GM18907 (cell line): Measurements from ENCODE around the gene ID3.

Experiments used
- ATAC-seq: cut with Tn5 transposase; IDR thresholded peaks from one replicate; pipeline ENCODE4 v1.9.1; 2021; ENCODE audit warnings: mild to moderate bottlenecking, moderate library complexity; ENCODE audit not compliant: unreplicated experiment

The ID3 gene

DNA sequence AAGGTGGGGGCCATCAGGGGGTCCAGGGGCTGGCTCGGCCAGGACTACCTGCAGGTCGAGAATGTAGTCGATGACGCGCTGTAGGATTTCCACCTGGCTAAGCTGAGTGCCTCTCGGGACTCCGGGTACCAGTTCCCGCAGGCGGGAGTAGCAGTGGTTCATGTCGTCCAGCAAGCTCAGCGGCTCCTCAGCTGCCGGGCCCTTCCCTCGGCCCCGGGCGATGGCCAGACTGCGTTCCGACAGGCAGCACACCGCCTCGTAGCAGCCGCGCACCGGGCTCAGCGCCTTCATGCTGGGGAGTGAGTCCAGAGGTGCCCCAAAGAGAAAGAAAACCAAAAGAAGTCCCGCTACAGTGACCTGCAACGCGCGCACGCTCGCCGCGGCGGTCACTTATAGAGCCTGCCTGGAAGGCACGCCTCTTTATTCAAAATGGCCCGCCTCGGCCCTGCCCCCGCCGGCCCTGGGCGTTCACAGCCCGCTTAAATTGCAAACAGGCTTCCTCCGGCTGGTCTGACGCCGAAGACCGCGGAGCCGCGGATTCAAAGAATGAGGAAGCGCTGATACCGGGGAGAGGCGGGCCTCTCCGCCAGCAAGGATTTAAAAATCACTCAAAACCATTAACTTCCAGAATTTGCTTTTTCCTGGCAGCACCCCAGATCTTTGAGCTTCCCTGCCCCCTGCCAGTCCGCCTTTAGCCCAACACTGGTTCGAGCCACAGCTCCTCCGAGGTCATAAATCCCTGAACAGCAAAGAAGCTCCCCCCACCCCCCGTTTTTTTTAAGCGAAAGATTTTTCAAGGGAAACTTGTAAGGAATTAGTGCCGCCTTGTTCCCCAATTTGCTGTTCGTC is at the start of gene ID3:
Gene ID3, minus strand, starts transcription at position 366 of the 849 bp plus-strand sequence. Its CDS starts 75 bp downstream, at position 291.
- peak; percentile 68 for ATAC-seq

GRCh38 chr1:23607944-23608343 is 48.6 kb upstream of the ID3 start:
- ATAC-seq: no peak

DNA sequence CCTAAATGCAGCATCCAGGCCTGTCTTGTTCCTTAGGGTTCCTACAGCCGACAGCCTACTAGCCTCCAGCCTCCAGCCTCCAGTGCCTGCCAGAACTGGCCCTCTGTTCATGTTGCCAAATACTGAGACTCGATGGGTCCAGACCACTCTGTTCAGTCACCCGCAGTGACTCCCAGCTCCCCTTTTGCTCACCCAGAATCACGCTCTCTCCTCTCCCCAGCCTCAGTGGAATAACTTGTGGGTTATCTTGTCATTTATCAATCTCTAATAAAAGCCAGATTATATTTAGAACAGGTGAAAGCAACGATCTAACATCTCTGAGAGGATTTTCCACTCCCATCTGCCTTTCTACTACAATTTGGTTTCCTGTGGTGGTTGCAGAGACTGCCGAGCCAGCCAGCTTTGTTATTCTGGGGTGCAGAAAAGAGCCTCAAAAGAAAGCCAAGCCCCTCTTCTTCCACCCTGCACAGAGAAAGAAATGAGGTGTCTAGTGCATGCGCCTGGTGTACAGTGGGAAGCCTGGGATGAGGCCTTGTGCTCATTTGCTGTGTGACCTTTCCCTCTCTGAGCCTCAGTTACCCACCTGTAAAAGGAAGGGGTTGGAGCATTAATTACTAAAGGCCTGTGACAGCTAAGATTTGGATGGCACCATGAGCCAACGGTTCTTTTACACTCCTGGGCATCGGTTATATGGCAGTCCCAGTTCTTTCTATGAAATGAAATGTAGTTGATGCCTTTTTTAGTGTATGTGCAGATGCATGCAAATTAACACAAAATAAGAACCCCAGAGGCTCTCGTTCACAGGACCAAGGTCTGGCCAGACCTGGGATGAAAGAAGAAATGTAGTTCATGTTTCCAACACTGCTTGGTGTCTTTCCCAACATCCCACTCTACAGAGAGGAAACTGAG is 42.9 kb upstream of the ID3 start:
- ATAC-seq: no peak

GRCh38 chr1:23601135-23601967 is 42.0 kb upstream of the ID3 start:
- no peak for ATAC-seq

- ATAC-seq: peak; percentile 55
Observed at GRCh38 chr1:23600283-23600682, 41.0 kb upstream of the ID3 start.

DNA sequence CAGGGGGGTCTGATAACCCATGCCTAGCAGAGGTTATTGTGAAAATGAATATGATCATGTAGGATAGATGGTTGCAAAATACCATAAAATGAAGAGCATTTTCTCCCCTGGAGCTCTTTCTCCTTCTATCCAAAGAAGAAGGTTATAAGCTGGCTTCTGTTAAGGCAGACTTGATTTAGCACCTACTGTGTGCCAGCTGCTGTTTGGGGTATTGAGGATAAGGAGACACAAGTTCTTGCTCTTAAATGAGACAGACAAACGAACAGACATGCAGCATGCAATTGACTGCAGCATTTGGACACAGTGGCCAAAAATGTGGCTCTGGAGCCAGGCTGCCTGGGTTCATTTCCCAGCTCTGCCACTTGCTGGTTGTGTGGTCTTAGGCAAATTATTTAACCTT is 39.8 kb upstream of the ID3 start:
- no peak for ATAC-seq

DNA sequence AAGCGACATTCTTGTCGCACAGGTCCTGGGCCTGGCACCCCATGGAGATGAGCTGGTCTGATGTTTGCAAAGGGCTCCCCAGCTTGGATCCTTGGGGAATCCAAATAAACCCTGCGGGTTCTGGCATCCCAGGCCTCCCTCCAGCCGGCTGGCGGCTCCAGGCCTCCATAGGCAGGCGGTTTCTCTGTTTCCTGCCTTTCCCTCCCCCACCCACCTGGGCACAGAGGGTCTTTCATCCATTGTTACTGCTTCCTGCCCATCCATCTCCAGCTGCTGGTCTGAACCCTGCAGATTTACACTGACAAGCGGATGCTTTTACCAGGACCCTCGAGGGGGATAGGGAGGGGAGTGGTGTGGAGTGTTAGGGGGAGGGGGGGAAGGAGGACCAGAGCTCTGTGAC is 39.1 kb upstream of the ID3 start:
- ATAC-seq: no peak

DNA sequence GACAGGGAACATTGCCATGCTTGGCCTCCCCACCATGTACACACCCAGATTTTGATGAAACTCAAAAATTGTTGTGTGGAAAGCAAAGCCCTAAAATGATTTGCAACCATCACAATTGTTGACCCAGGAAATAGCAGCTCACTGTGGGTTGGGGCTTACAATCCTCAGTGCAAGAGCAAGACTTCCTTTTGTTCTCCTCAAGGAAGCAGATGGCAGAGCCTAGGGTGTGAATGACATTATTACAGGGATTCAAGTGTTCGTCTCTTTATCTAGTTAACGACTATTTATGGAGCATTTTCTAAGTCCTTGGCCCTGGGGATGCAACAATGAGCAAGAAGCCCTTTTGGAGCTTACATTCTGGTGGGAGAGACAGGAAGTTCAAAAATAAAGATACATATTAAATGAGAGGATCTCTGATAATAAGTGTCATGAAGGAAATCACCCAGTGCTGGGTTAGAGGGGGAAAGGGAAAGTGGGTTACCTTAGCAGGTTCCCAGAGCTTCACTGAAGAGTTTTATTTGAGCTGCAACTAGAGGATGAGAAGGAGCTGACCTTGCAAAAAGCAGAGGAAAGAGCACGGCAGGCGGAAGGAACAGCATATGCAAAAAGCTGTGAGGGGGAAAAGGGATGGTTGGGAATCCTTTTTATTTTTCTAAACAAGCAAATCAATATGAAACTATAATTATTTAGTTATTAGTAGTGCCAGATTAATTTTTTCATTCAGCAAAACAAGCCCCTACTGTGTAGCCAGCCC is 38.5 kb upstream of the ID3 start:
- ATAC-seq: no peak

- ATAC-seq: no peak
Observed at GRCh38 chr1:23596382-23597358, 37.4 kb upstream of the ID3 start.

GRCh38 chr1:23594927-23595353 is 35.6 kb upstream of the ID3 start:
- no peak for ATAC-seq

DNA sequence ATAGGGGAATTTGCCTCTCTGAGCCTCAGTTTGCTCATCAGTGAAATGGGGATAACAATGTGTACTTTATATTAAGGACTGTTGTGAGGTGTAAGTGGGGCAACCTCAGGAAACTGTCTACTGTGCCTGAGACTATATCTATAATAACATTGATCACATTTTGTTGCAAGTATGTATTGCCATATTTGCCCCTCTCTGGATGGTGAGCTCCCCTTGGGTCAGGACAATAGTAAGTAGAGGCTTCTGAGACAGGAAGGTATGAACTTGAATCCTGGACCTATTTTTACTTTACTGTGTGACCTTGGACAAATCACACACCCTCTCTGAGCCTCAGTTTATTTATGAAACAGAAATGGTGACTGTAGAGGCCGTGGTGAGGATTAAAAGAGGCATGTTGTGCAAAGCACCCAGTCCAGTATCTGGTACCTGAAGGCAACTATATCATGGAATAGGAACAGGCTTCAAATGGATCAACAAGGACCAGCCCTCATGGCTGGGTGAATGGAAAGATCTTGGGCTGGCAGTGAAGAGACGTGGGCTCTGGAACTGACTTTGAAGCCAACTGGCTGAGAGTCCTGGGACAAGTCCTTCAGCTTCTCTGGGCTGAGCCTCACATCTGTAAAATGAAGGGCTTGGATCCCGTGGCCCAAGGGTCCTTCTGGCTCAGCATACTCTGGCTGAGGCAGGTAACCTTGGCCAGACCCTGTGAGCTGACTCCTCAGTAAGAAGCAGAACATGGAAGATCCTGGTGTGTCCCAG is 35.0 kb upstream of the ID3 start:
- ATAC-seq: no peak

GRCh38 chr1:23593556-23594148 is 34.4 kb upstream of the ID3 start:
- ATAC-seq: no peak

GRCh38 chr1:23593042-23593521 is 33.8 kb upstream of the ID3 start:
- no peak for ATAC-seq

DNA sequence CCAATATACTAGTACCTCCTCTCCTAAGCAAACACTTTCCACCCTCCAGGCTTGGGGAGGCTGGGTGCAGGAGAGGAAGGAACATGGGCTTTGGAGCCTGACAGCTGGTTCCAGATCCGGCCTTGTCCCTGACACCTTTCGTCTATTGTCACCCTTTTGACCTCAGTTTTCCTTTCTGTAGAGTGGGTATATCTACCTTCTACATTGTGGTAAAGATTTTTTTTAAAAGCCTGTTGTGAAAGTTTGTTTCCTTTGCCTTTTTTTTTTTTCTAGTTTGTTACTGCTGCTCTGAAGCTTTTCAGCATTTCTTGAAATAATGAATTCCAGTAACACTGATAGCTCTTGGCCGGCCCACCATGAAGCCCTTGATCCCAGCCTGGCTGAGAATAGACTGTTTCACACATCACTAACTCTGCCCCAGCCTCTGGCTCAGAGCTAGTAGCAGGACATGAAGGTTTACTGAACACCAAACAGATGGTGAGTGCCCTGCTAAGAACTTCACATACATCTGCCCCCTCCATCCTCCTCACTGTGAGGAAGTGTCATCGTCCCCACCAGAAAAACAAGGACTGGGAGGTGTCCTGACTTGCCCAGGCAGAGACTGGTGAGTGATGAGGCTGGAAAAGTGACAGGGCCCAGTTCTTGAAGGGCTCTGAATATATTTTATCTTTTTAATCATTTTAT is 33.0 kb upstream of the ID3 start:
- ATAC-seq: no peak

DNA sequence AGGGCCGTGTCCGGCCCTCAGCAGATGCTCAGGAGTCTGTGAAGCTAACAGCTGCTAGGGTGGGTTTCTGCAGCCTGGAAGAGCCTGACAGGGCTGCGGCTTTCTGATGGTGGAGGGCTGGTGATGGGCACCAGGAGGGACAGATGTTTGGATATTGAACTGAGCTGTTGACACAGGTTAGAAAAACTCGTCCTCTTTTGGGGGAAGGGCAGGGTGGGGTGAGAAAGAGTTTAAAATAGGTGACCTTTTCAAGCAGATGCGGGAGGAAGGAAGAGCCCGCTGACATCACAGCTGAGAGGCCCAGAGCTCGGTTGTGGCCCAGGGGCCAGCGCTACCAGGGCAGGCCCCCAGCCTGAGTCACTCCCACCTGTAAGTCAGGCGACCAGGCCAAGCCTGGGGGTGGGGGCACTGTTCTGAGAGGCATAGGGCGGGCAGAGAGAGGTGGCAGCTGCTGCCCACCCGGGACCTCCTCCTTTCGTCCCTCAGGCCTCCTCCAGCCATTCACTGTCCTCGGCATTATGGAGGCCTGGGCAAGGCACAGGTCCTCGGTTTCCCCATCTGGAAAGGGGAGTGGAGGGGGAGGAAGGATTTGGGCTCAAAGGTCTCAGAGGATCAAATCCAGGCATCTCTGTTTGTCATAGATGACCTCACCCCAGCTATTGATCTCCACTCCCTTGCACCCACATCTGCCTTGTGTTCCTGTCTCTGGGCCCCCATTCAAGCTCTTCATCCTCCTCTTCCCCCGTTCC is 32.3 kb upstream of the ID3 start:
- ATAC-seq: peak; percentile 45

GRCh38 chr1:23590058-23590783 is 30.9 kb upstream of the ID3 start:
- no peak for ATAC-seq
